GM13976 (cell line): Measurements from ENCODE around the gene MGLL.
A peak's percentile ranks its signal among the peaks of the same experiment; 100 is the strongest.

Experiments used
- DNase-seq: peaks from one replicate; pipeline ENCODE4 v3.0.0; 2012; ENCODE audit warnings: low spot score
- in situ Hi-C: fragments of 300-500 bp; cut with MboI; formaldehyde crosslinking; loops from one replicate; pipeline ENCODE4 v1.12.0; 2022; ENCODE audit warnings: low sequenced_read_pairs, mixed read lengths, inconsistent platforms; ENCODE audit not compliant: unreplicated experiment
- TF ChIP-seq, protein P1 (sequence below): IDR thresholded peaks from 2 replicates; pipeline ENCODE4 v1.5.1; 2012; ENCODE audit warnings: borderline replicate concordance, mild to moderate bottlenecking; ENCODE audit not compliant: insufficient read depth; ENCODE audit errors: extremely low read depth, missing control alignments, control extremely low read depth

Gene MGLL

GRCh38 chr3:127763337-127763736, 59.0 kb downstream of the MGLL start:
- DNase-seq = no peak
- in situ Hi-C loops = no loop called here
- TF ChIP-seq, protein P1, sequence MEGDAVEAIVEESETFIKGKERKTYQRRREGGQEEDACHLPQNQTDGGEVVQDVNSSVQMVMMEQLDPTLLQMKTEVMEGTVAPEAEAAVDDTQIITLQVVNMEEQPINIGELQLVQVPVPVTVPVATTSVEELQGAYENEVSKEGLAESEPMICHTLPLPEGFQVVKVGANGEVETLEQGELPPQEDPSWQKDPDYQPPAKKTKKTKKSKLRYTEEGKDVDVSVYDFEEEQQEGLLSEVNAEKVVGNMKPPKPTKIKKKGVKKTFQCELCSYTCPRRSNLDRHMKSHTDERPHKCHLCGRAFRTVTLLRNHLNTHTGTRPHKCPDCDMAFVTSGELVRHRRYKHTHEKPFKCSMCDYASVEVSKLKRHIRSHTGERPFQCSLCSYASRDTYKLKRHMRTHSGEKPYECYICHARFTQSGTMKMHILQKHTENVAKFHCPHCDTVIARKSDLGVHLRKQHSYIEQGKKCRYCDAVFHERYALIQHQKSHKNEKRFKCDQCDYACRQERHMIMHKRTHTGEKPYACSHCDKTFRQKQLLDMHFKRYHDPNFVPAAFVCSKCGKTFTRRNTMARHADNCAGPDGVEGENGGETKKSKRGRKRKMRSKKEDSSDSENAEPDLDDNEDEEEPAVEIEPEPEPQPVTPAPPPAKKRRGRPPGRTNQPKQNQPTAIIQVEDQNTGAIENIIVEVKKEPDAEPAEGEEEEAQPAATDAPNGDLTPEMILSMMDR = no peak

DNA sequence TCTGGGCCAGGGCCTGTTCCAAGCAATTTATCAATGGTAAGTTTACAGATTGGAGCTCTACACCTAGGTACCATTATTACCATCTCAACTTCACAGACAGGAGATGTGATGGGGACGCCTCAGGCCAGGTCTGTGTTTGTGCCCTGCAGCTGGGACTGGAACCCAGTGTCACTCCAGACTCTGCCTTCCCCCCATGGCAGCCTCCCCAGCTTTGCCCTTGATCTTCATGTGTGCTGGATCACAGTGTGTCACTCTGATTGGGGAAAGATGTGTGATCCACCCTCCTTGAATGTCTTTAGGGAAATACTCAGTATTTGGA, 59.6 kb downstream of the MGLL start:
- in situ Hi-C loops = no loop called here
- TF ChIP-seq, protein P1 = no peak
- no peak for DNase-seq

DNA sequence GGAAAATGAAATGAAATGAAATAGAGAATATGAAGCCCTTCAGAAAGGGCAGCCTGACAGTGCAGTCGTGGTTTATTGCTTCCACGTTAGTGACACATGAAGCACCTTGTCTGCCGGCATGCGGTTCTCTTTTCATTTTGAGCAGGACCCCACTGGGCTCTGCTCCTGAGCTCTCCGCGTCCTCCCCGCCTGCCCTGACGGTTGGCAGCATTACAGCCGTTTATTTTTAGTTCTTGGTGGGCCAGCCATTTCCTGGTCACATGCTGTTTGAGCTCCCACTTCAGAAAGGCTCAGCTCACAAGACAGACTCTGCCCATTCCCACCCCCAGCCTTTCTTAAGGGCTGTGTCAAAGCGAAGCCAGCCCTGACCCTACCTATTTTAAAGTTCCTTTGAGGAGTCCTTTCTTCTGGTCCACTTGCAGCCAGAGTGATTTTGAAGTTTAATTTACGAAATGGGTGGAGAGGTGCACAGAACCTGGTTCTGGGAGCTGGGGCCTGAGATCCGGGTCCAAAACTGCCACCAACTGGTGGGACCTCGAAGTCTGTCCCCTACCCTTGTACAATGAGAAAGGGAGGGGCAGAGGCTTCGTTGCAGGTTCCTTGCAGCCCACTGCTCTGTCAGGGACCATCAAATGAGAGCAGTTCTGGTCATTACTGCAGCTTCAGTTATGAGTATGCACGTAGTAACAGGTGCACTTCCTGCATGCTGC, 60.1 kb downstream of the MGLL start:
- in situ Hi-C loops = no loop called here
- TF ChIP-seq, protein P1 = no peak
- DNase-seq = peak; percentile 75

DNA sequence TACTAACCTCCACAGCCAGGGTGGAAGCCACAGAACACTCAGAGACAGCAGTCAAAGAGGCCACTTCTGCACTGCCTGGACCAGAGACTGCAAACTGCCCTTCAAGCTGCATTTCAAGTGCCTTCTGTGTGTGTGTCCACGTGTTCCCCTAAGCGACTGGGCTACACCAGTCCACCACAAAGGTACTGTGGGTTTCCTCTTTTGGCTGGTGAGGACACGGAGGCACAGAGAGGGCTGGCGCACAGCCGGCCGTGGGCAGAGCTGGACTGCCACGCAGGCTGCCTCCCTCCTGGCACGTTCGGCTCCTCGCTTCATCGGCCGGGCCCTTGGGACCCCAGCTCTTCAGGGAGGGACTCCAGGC, 60.9 kb downstream of the MGLL start:
- in situ Hi-C loops = no loop called here
- TF ChIP-seq, protein P1 = no peak
- peak; percentile 63 for DNase-seq

- no peak for DNase-seq
- TF ChIP-seq, protein P1 = no peak
- in situ Hi-C loops = no loop called here
Observed at GRCh38 chr3:127760791-127761440, 61.4 kb downstream of the MGLL start.

- in situ Hi-C loops = no loop called here
- DNase-seq = no peak
- TF ChIP-seq, protein P1 = no peak
Observed at GRCh38 chr3:127760361-127760760, 62.0 kb downstream of the MGLL start.
